Spleen (tissue), 7 donors: ENCODE data around the gene ACTRT3.

Source experiments
- POLR2A ChIP-seq, 3 donors: fragments of 450-650 bp; IDR thresholded peaks; one replicate each; pipeline ENCODE4 v1.5.1; 2017; ENCODE audit warnings: antibody characterized with exemption in 3 of 3, mild to moderate bottlenecking in 1 of 3
- POLR2AphosphoS5 ChIP-seq, 3 donors: sonication (generic); formaldehyde crosslinking; IDR thresholded peaks; one replicate each; pipeline ENCODE4 v1.5.1; 2017; ENCODE audit warnings: antibody characterized with exemption in 3 of 3
- TF ChIP-seq, protein P1 (sequence below), 11 experiments: fragments of 200-600 bp in 7 of 11; fragments of 450-650 bp in 4 of 11; sonication (generic) in 4 of 11; IDR thresholded peaks in 8 of 11; conservative IDR thresholded peaks in 3 of 11; 1 replicate in 7 of 11; 2 replicates in 4 of 11; pipeline versions ENCODE4 v1.4.0 to v1.8.0; 2016 to 2021; ENCODE audit warnings: antibody characterized with exemption in 11 of 11, inconsistent platforms in 4 of 11, mild to moderate bottlenecking in 1 of 11
- donor health status: DM: no; HTN: no; CAD: no; lungs with moderate emphysema.
- donor health status: DM: no; HTN: no; CAD: no.
- donor health status: DM: no; HTN: no; CAD: no.

DNA sequence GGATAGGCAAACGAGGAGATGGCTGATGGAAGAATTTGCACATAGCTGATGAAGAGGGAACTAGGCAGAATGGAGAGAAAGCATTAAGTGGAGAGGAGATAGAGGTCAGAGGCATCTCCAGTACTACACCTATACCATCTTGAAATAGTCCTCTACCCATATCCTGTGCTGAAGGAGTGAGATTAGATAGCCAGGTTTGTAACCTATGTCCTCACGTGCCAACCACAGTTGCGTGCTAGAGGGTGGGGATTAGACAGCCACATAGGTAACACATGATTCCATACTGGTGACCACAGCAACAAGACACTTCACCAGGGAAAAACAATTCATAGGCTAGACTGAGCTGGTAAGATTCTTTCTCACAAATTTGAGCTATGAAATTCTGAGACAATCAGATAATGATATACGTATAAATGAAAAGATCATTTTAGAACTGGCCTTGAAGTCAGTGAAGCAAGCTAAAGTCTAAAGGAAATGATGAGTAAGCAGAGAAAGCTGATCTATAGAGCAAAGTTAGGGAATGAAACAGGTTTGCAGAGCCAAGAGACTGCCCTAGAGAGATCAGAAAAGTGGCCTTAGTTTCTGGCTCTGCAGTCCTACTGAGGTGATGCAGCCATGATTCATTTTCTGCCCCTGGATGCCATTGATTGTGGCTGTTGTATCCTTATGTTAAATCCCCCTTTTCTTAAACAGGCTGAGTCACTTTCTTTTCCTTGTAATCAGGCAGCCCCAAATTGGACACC is 21.5 kb upstream of the ACTRT3 start:
- TF ChIP-seq, protein P1, sequence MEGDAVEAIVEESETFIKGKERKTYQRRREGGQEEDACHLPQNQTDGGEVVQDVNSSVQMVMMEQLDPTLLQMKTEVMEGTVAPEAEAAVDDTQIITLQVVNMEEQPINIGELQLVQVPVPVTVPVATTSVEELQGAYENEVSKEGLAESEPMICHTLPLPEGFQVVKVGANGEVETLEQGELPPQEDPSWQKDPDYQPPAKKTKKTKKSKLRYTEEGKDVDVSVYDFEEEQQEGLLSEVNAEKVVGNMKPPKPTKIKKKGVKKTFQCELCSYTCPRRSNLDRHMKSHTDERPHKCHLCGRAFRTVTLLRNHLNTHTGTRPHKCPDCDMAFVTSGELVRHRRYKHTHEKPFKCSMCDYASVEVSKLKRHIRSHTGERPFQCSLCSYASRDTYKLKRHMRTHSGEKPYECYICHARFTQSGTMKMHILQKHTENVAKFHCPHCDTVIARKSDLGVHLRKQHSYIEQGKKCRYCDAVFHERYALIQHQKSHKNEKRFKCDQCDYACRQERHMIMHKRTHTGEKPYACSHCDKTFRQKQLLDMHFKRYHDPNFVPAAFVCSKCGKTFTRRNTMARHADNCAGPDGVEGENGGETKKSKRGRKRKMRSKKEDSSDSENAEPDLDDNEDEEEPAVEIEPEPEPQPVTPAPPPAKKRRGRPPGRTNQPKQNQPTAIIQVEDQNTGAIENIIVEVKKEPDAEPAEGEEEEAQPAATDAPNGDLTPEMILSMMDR (IDR thresholded peaks at IDR 0.05 in 8 of 11, conservative IDR thresholded peaks at IDR 0.05 in 3 of 11), result no peak
- TF ChIP-seq POLR2AphosphoS5 (IDR thresholded peaks at IDR 0.05), result no peak
- no peak for TF ChIP-seq POLR2A (IDR thresholded peaks at IDR 0.05)
